ENCODE data around the gene ADAT2. TPM values are rescaled to one million over a fixed set of nuclear protein-coding genes. Genes with fewer than 3 reads are reported as not detected.

Gene ADAT2
- total and polyA plus RNA-seq, 2 of the 4 experiments (the other 2 are of a cell fraction), result 2.7 to 5.4 TPM

GRCh38 chr6:143419526-143419925 is 31.0 kb downstream of the ADAT2 start:
- POLR2A ChIA-PET (ENCODE audit: unreplicated experiment), result no interaction called here

More at GRCh38 chr6:143419526-143419925, 31.0 kb downstream of the ADAT2 start:
- no TSS peak for BruUV-seq (replicated peaks)
- no peak for ATAC-seq (ENCODE audit: low read depth)
- TF ChIP-seq RFX5 (IDR thresholded peaks at IDR 0.05; ENCODE audit: low read depth, low read length), result no peak
- no peak for TF ChIP-seq POLR2A (IDR thresholded peaks at IDR 0.05; ENCODE audit: low read depth, low read length)
- TF ChIP-seq NFE2L2 (IDR thresholded peaks at IDR 0.05; ENCODE audit: low read depth, low read length), result no peak
- no peak for TF ChIP-seq MAZ (IDR thresholded peaks at IDR 0.05; ENCODE audit: borderline replicate concordance, low read depth, low read length)
- no peak for TF ChIP-seq CTCF (conservative IDR thresholded peaks at IDR 0.05; ENCODE audit: low read depth, low read length)
- no peak for TF ChIP-seq ELK1 (IDR thresholded peaks at IDR 0.05; ENCODE audit: borderline replicate concordance, low read depth, low read length)
- TF ChIP-seq FOS (IDR thresholded peaks at IDR 0.05; ENCODE audit: low read depth, low read length), result no peak
- TF ChIP-seq CHD1 (IDR thresholded peaks at IDR 0.05; ENCODE audit: low read depth, low read length), result no peak
- no peak for TF ChIP-seq CEBPB (IDR thresholded peaks at IDR 0.05; ENCODE audit: low read depth, low read length)
- TF ChIP-seq RAD21 (IDR thresholded peaks at IDR 0.05; ENCODE audit: low read length), result no peak
- no peak for TF ChIP-seq RCOR1 (IDR thresholded peaks at IDR 0.05; ENCODE audit: insufficient replicate concordance, low read length)
- no peak overlapping the region for H3K56ac ChIP-seq (ENCODE audit: extremely low read depth, insufficient read depth, low read length)
- no peak overlapping the region for H3K14ac ChIP-seq (replicated peaks; ENCODE audit: low read depth, low read length)
- no peak overlapping the region for H3K4me3 ChIP-seq (ENCODE audit: insufficient read depth, low read depth, low read length)
- no peaks in the 10 kb centered on the region for H4K20me1 ChIP-seq (ENCODE audit: insufficient read depth, low read length)
- no peak overlapping the region for H3K4ac ChIP-seq (ENCODE audit: low read depth, low read length)
- H2BK20ac ChIP-seq (ENCODE audit: low read depth, low read length), result no peak overlapping the region
- H3K18ac ChIP-seq (ENCODE audit: low read depth, low read length), result no peak overlapping the region
- H3K79me1 ChIP-seq (ENCODE audit: low read depth in 1 of 2, low read length in 2 of 2), result no peaks in the 10 kb centered on the region
- DNase-seq, result no peak
- no peak overlapping the region for H3K27ac ChIP-seq (ENCODE audit: insufficient read depth, low read length)
- no peak overlapping the region for H2BK5ac ChIP-seq (ENCODE audit: low read depth, low read length, poor library complexity, severe bottlenecking)
- H4K8ac ChIP-seq (ENCODE audit: low read depth in 2 of 2, low read length in 2 of 2), result no peak overlapping the region
- no peak overlapping the region for H3K4me2 ChIP-seq (ENCODE audit: low read depth, low read length)
- no peak overlapping the region for H2BK15ac ChIP-seq (ENCODE audit: low read depth, low read length)
- no peaks in the 10 kb centered on the region; the same call in 1 of the 2 replicates for H3K27me3 ChIP-seq (ENCODE audit: control insufficient read depth, insufficient read depth, low read length)
- H2BK120ac ChIP-seq (ENCODE audit: low read depth, low read length), result no peak overlapping the region
- no peaks in the 10 kb centered on the region for H3K36me3 ChIP-seq (ENCODE audit: control insufficient read depth, insufficient read depth, low read length)
- 80 to 100% methylated on average over 1 of the region's 6 CpGs for WGBS, 2 experiments (ENCODE audit: extremely low coverage in 2 of 2, insufficient read length in 1 of 2)
- H2AFZ ChIP-seq (replicated peaks; ENCODE audit: low read length, poor library complexity), result no peak overlapping the region
- in situ Hi-C loops (cut with MboI; ENCODE audit: low sequenced_read_pairs) (no loop called here), dilution Hi-C loops (cut with HindIII; ENCODE audit: low sequenced_read_pairs, unreplicated experiment) (no loop called here), intact Hi-C loops (cut with micrococcal nuclease) (no loop called here)
- no peak overlapping the region for H2AK9ac ChIP-seq (replicated peaks; ENCODE audit: low read depth, low read length, poor library complexity)
- CTCF ChIA-PET, result no interaction called here
- H3K9me3 ChIP-seq (ENCODE audit: control insufficient read depth, insufficient read depth, low read length), result no peaks in the 10 kb centered on the region
- H3K9me1 ChIP-seq (ENCODE audit: insufficient read depth, low read length), result no peaks in the 10 kb centered on the region
- no peak overlapping the region for H4K5ac ChIP-seq (ENCODE audit: low read depth, low read length)
- H2AK5ac ChIP-seq (ENCODE audit: low read depth, low read length), result no peak overlapping the region
- no peak overlapping the region for H4K91ac ChIP-seq (ENCODE audit: insufficient read depth, low read depth, low read length)
- no peak overlapping the region for H3K23ac ChIP-seq (ENCODE audit: low read depth, low read length)
- no peak overlapping the region for H3K9ac ChIP-seq (ENCODE audit: low read depth, low read length)
- no peaks in the 10 kb centered on the region for H3K4me1 ChIP-seq (ENCODE audit: control insufficient read depth, insufficient read depth, low read length)
